Stromal cell of bone marrow (primary cell): Measurements from ENCODE around the gene FADS3.

ENCODE experiments used
- DNase-seq: peaks from one replicate; pipeline ENCODE4 v3.0.0-alpha.2; 2012; ENCODE audit warnings: low read depth

FADS3 gene

DNA sequence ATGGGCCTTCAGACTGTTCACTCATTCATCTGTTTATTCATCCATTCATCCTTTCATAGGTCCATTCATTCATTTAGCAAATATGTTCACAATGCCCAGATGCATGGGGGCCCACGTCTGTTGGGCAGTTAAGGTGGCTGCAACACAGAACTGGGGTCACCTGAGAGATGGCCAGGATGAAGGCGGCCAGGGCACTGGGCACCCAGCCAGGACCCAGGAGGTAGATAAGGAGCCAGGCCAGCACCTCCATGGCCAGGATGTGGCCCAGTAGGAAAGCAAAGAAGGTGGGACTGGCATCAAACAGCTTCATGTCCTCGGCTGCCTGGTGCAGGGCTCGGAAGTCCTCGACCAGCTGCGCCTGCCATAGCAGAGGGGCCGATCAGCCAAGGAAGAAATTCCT, 12.2 kb downstream of the FADS3 start:
- DNase-seq = no peak

- DNase-seq = no peak
Observed at GRCh38 chr11:61875698-61876097, 15.6 kb downstream of the FADS3 start.

- DNase-seq = no peak
Observed at GRCh38 chr11:61874853-61875252, 16.5 kb downstream of the FADS3 start.

DNA sequence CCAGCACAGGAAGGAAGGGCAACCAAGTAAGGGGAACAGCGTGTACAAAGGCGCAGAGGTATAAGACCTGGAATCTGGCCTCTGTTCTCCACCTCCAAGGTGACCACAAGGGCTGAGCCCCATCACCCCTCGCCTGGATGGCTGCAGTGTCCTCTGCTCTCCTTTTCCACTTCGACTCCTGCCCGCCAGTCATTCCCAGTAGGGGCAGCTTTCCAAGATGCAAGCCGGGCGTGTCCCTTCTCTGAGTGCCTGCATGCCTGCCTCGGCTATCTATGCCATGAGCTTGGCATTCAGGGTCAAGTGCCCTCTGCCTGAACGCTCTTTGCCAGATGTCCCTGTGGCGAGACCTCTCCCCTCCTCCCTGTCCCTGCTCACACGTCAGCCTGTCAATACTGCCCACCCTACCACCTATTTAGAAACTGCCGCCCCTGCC, 17.0 kb downstream of the FADS3 start:
- DNase-seq = no peak

GRCh38 chr11:61873588-61874376, 17.6 kb downstream of the FADS3 start:
- no peak for DNase-seq

- DNase-seq = no peak
Observed at GRCh38 chr11:61872935-61873565, 18.3 kb downstream of the FADS3 start.

DNA sequence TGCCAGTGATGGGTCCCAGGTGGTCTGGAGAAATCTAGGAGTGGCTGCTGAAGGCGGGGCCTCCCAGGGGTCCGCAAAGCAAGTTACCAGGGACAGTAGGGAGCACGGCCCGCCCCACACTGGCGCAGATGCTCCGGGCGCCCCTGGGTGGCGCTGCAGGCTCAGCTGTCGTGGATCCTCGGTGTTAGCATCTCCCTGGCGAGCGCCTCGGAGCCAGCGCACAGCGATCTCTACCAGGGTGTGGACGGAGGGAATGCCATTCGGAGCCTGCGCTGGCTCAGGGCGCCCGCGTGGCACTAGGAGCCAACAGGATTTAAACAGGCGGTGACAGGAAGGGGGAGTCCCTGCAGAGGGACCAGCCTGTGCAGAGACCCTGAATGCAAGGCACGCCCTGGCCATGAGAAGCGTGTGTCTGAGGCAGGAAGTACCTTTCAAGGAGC, 20.2 kb downstream of the FADS3 start:
- peak; percentile 48 for DNase-seq

DNA sequence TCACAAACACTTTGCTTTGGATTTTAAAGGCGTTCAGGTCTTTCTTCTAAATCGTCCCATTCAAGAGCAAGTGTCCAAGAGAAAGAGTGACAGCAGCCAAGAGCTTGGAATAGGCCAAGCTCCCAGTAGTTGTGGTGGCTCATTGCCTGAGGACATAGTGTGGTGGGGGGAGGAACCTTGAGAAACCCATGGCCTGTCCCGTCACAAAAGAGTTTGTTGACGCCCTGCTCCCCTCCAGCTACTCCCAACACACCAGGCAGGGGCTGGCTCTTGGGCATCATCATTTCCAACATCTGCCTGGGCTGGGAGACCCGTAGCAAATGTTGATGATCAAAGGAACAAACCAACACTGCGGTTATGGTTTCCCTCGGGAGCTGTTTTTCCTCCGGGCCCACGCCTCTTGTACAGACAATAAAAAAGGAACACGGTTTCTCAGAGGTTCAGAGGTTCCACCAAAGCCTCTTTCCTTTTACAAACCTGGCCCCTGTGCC, 20.8 kb downstream of the FADS3 start:
- peak; percentile 16 for DNase-seq

DNA sequence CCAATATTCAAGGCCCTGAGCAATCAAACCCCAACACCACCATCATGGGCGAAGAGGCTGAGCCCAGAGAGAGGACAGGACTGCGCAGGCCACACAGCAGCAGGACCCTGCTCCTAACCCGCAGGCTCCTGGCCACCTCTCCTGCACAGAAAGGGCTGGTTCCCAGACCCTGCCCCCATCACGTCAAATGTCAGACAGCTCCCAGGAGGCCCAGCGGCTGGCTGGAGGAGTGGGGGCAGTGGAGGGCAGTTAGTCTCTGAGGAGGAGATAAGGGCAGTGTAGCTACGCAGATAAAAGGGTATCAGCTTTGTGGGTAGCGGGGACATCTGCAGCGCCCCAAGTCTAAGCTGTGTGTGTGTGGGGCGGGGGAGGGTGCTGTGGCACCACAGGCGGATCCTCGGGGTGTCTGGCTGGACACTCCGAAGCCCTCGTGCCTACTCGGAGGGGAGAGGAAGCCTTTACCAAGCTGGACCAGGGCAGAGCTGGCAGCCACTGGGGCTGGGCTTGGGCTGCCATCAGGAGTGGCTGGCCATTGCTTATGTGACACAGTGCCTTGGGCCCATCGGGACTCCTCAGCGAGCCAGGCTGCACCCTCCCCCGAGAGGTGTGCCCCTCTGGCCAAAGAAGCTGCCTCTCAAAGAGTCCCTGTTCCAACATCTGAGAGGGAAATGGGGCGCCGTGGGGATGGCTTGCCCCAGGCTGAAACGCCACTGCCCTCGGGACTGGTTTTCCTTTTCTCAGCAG, 21.5 kb downstream of the FADS3 start:
- no peak for DNase-seq

DNA sequence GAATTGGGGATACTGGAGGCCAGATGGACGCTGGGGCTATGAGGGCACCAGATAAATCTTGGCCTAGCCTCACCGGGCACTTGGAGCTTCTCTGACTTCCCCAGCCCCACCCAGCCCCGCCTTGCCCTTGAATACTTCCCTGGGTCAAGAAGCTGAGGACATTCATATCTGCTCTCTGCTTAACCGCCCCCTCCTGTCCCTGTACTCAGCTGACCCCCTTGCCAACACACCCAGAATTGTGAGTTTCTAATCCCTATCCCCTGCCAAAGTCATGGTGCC, 22.0 kb downstream of the FADS3 start:
- DNase-seq = no peak

GRCh38 chr11:61868571-61869428, 22.5 kb downstream of the FADS3 start:
- no peak for DNase-seq

- DNase-seq = no peak
Observed at GRCh38 chr11:61866958-61867343, 24.4 kb downstream of the FADS3 start.

DNA sequence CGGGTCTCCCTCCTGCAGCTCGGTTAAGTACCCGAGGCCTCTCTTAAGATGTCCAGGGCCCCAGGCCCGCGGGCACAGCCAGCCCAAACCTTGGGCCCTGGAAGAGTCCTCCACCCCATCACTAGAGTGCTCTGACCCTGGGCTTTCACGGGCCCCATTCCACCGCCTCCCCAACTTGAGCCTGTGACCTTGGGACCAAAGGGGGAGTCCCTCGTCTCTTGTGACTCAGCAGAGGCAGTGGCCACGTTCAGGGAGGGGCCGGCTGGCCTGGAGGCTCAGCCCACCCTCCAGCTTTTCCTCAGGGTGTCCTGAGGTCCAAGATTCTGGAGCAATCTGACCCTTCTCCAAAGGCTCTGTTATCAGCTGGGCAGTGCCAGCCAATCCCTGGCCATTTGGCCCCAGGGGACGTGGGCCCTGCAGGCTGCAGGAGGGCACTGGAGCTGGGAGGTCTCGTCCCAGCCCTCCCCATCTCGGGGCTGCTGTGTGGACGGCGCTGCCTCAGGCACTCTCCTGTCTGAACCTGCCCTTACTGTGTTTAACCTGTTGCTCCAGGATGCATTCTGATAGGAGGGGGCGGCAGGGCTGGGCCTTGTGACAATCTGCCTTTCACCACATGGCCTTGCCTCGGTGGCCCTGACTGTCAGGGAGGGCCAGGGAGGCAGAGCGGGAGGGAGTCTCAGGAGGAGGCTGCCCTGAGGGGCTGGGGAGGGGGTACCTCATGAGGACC, 25.0 kb downstream of the FADS3 start:
- DNase-seq = no peak

- no peak for DNase-seq
Observed at GRCh38 chr11:61864814-61865775, 26.2 kb downstream of the FADS3 start.

- no peak for DNase-seq
Observed at GRCh38 chr11:61863548-61864081, 27.7 kb downstream of the FADS3 start.

DNA sequence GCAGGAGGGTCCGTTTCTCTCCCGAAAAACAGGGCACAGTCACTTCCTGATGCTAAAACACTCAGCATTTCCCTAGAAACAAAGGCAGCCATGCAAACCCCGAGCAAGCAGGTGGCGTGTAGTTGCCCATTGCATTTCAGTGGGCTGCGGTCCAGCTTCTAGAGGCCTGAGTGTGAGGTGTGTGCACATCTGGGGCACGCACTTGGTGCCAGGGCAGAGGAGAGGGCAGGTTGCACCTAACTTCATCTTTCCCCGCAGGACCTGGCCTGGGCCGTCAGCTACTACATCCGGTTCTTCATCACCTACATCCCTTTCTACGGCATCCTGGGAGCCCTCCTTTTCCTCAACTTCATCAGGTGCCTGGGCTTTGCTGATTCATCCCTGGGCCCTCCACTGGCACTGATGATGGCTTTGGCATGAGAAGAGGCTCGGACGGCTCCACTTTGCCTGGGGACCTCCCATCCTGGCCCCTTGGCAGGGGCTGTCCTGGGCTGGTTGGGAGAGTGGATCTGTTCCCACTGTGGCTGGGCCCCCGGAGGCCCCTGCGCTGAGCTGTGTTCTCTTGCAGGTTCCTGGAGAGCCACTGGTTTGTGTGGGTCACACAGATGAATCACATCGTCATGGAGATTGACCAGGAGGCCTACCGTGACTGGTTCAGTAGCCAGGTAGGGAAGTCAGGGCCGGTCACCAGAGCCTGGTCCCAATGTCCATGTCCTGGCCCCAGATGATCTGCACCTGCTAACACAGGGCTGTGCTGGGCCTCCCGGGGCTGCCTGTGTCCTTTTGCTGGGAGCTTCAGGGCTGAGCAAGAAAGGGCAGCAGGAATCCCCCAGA, 28.4 kb downstream of the FADS3 start:
- DNase-seq = no peak

DNA sequence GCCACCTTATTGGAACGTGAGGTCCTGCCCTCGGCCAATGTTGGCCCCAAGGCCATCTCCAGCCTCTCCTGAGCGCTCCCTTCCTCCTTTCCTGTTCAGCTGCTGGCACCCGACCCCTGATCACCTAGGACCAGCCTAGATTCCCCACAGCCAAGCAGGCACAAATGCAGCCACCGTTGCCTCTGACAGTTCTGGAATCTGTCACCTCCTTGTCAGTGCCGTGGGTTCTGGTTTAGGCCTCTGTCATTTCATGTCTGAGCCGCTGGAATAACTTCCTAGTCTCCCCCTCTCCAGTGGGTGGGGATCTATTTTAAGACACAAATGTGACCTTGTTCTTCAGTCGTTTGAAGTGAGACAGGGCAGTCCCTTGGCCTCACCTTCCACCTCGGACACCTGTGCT, 29.7 kb downstream of the FADS3 start:
- no peak for DNase-seq

DNA sequence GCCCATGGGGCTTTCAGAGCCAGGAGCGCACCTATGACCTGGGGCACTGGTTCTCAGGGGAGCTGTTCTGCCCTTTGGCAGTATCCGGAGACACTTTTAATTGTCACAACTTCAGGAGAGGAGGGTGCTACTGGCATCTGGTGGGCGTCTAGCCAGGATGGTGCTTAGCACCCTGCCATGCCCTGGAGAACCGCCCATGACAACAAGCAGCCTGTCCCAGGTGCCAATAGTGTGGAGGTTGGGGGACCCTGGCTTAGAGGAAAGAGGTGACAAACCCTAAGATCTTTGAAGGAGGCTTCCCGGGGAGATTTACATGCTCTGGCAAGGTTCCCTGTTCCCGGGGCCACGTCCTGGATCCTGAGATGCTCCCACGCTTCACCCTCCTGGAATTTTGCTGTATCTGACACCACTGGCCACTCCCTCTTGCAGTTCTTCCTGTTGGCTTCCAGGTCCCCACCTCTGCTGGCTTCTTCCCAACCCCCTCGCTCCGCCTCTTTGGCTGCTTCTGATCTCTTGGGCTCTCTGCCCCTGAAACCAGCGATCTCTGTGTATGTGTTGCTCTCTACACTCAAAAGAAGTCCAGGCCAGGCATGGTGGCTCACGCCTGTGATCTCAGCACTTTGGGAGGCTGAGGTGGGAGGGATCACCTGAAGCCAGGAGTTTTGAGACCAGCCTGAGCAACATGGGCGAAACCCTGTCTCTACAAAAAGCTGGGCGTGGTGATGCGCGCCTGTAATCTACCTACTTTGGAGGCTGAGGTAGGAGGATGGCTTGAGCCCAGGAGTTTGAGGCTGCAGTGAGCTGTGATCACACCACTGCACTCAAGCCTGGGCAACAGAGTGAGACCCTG, 31.1 kb downstream of the FADS3 start:
- DNase-seq = no peak
